SU-DHL-6 (cell line): ENCODE results near the gene UBE2O.

Experiments used
- CTCF ChIP-seq: fragments of 200-600 bp; sonication (generic); IDR thresholded peaks from one replicate; pipeline ENCODE4 v1.5.1; 2017; ENCODE audit warnings: antibody characterized with exemption, mild to moderate bottlenecking, low read length, moderate library complexity; ENCODE audit not compliant: insufficient read depth, poor library complexity, severe bottlenecking
- EZH2phosphoT487 ChIP-seq: fragments of 200-600 bp; sonication (generic), shearing (Covaris generic); conservative IDR thresholded peaks from 2 replicates; pipeline ENCODE4 v1.6.1; 2018; ENCODE audit warnings: mild to moderate bottlenecking, antibody characterized with exemption, low read length, moderate library complexity, mixed read lengths

- no peak for TF ChIP-seq CTCF
- TF ChIP-seq EZH2phosphoT487, result no peak
Measured at GRCh38 chr17:76394166-76394565, 58.8 kb downstream of the UBE2O start.
